Mesendoderm (in vitro differentiated cells): ENCODE measurements around the gene SUGCT.
A peak's percentile ranks its signal among the peaks of the same experiment; 100 is the strongest.

Experiments used
- DNase-seq: peaks from one replicate; pipeline ENCODE4 v3.0.0; 2013
- H2AK5ac ChIP-seq: 2 replicates; pipeline ENCODE4 v1.6.1; 2013; ENCODE audit warnings: low read length, inconsistent platforms
- H2BK120ac ChIP-seq: 2 replicates; pipeline ENCODE4 v1.6.1; 2013; ENCODE audit warnings: low read depth, mild to moderate bottlenecking, low read length, moderate library complexity, mixed read lengths
- H2BK15ac ChIP-seq: replicated peaks from 2 replicates; pipeline ENCODE4 v1.6.1; 2013; ENCODE audit warnings: low read depth, mild to moderate bottlenecking, moderate library complexity
- H2BK5ac ChIP-seq: 2 replicates; pipeline ENCODE4 v1.6.1; 2013; ENCODE audit warnings: low read length, inconsistent platforms
- H3K18ac ChIP-seq: 2 replicates; pipeline ENCODE4 v1.6.1; 2013; ENCODE audit warnings: mild to moderate bottlenecking, low read length, mixed read lengths
- H3K23ac ChIP-seq: one replicate; pipeline ENCODE4 v1.6.1; 2013; ENCODE audit warnings: low read length
- H3K27ac ChIP-seq: 2 replicates; pipeline ENCODE4 v1.5.1; 2013; ENCODE audit warnings: low read depth, mild to moderate bottlenecking, inconsistent platforms, low read length, moderate library complexity
- H3K27me3 ChIP-seq: 2 replicates; pipeline ENCODE4 v1.6.1; 2013; ENCODE audit warnings: low read length, control low read depth, mild to moderate bottlenecking, inconsistent platforms; ENCODE audit not compliant: insufficient read depth, poor library complexity
- H3K36me3 ChIP-seq: 2 replicates; pipeline ENCODE4 v1.6.1; 2013; ENCODE audit warnings: low read length, inconsistent platforms; ENCODE audit not compliant: control insufficient read depth, insufficient read depth
- H3K4ac ChIP-seq: one replicate; pipeline ENCODE4 v1.6.1; 2013; ENCODE audit warnings: low read depth, mild to moderate bottlenecking, low read length, moderate library complexity
- H3K4me1 ChIP-seq: 2 replicates; pipeline ENCODE4 v1.6.1; 2013; ENCODE audit warnings: low read depth, low read length, inconsistent platforms; ENCODE audit not compliant: control insufficient read depth
- H3K4me2 ChIP-seq: 2 replicates; pipeline ENCODE4 v1.6.1; 2013; ENCODE audit warnings: low read length
- H3K4me3 ChIP-seq: 2 replicates; pipeline ENCODE4 v1.5.1; 2013; ENCODE audit warnings: mild to moderate bottlenecking, low read length
- H3K56ac ChIP-seq: one replicate; pipeline ENCODE4 v1.6.1; 2013; ENCODE audit warnings: low read length
- H3K79me1 ChIP-seq: 2 replicates; pipeline ENCODE4 v1.6.1; 2013; ENCODE audit warnings: low read length, inconsistent platforms
- H3K79me2 ChIP-seq: 2 replicates; pipeline ENCODE4 v1.6.1; 2013; ENCODE audit warnings: mild to moderate bottlenecking, low read length; ENCODE audit not compliant: control insufficient read depth, insufficient read depth
- H3K9ac ChIP-seq: 2 replicates; pipeline ENCODE4 v1.6.1; 2013; ENCODE audit warnings: low read length, inconsistent platforms
- H4K5ac ChIP-seq: one replicate; pipeline ENCODE4 v1.6.1; 2013; ENCODE audit warnings: low read length
- H4K8ac ChIP-seq: one replicate; pipeline ENCODE4 v1.6.1; 2013; ENCODE audit warnings: low read depth, mild to moderate bottlenecking, control low read depth, low read length, moderate library complexity
- WGBS: extraction: QIAGEN DNeasy Blood & Tissue Kit; methylation state at CpG from one replicate; pipeline ENCODE4 v1.1.7; 2013; ENCODE audit warnings: low lambda C conversion rate, missing lambda C conversion rate; ENCODE audit not compliant: insufficient coverage; ENCODE audit errors: extremely low coverage; 5-methylcytosine and 5-hydroxymethylcytosine counted together

Gene SUGCT

GRCh38 chr7:40704172-40704571 lies 569.4 kb downstream of the SUGCT start:
- WGBS, result no CpG with 5 or more reads among the region's 1 CpG
- H4K8ac ChIP-seq, result no peak overlapping the region
- no peak overlapping the region for H4K5ac ChIP-seq
- H3K4me3 ChIP-seq, result no peak overlapping the region
- H3K56ac ChIP-seq, result no peak overlapping the region
- no peaks in the 10 kb centered on the region for H3K27me3 ChIP-seq
- no peaks in the 10 kb centered on the region for H3K79me2 ChIP-seq
- H3K4me2 ChIP-seq, result no peak overlapping the region
- no peak overlapping the region for H3K18ac ChIP-seq
- H3K27ac ChIP-seq, result no peak overlapping the region
- DNase-seq, result peak; percentile 22
- no peak overlapping the region for H3K9ac ChIP-seq
- no peak overlapping the region for H3K4ac ChIP-seq
- H2BK15ac ChIP-seq, result no peak overlapping the region
- no peaks in the 10 kb centered on the region for H3K36me3 ChIP-seq
- no peak overlapping the region for H3K23ac ChIP-seq
- no peaks in the 10 kb centered on the region for H3K4me1 ChIP-seq
- no peak overlapping the region for H2BK5ac ChIP-seq
- no peak overlapping the region for H2BK120ac ChIP-seq
- H2AK5ac ChIP-seq, result no peak overlapping the region
- no peaks in the 10 kb centered on the region for H3K79me1 ChIP-seq

- DNase-seq, result no peak
- Histone ChIP-seq H3K4me2 (no peak overlapping the region), H2BK15ac (no peak overlapping the region), H4K5ac (no peak overlapping the region), H3K36me3 (no peaks in the 10 kb centered on the region), H3K79me2 (no peaks in the 10 kb centered on the region), H4K8ac (no peak overlapping the region), H3K4ac (no peak overlapping the region), H3K9ac (no peak overlapping the region), H3K4me1 (no peaks in the 10 kb centered on the region), H3K23ac (no peak overlapping the region), H3K27ac (no peak overlapping the region), H3K56ac (no peak overlapping the region), H3K79me1 (no peaks in the 10 kb centered on the region), H2BK120ac (no peak overlapping the region), H3K27me3 (no peaks in the 10 kb centered on the region), H2BK5ac (no peak overlapping the region), H3K18ac (no peak overlapping the region), H2AK5ac (no peak overlapping the region), H3K4me3 (no peak overlapping the region)
- WGBS, result no CpG with 5 or more reads among the region's 3 CpGs
Observed at GRCh38 chr7:40706829-40707228, 572.0 kb downstream of the SUGCT start.

- H4K8ac ChIP-seq, result no peak overlapping the region
- H3K27me3 ChIP-seq, result no peaks in the 10 kb centered on the region
- no peak overlapping the region for H3K56ac ChIP-seq
- no CpG with 5 or more reads among the region's 6 CpGs for WGBS
- no peak overlapping the region for H3K4me2 ChIP-seq
- H4K5ac ChIP-seq, result no peak overlapping the region
- H2BK15ac ChIP-seq, result no peak overlapping the region
- DNase-seq, result no peak
- H2BK120ac ChIP-seq, result no peak overlapping the region
- no peak overlapping the region for H3K23ac ChIP-seq
- no peak overlapping the region for H3K27ac ChIP-seq
- no peaks in the 10 kb centered on the region for H3K4me1 ChIP-seq
- H3K79me1 ChIP-seq, result no peaks in the 10 kb centered on the region
- no peak overlapping the region for H3K4ac ChIP-seq
- H3K36me3 ChIP-seq, result no peaks in the 10 kb centered on the region
- H2BK5ac ChIP-seq, result no peak overlapping the region
- H3K18ac ChIP-seq, result no peak overlapping the region
- no peak overlapping the region for H3K9ac ChIP-seq
- H3K79me2 ChIP-seq, result no peaks in the 10 kb centered on the region
- H2AK5ac ChIP-seq, result no peak overlapping the region
- H3K4me3 ChIP-seq, result no peak overlapping the region
Observed at GRCh38 chr7:40709062-40709964, 574.5 kb downstream of the SUGCT start.

GRCh38 chr7:40711706-40712105 lies 576.9 kb downstream of the SUGCT start:
- peaks cover 6% of the 10 kb centered on the region for H3K4me1 ChIP-seq
- H3K27me3 ChIP-seq, result no peaks in the 10 kb centered on the region
- H3K36me3 ChIP-seq, result no peaks in the 10 kb centered on the region
- no peak overlapping the region for H2BK120ac ChIP-seq
- no peak overlapping the region for H2AK5ac ChIP-seq
- H3K27ac ChIP-seq, result no peak overlapping the region
- H3K79me2 ChIP-seq, result no peaks in the 10 kb centered on the region
- H3K9ac ChIP-seq, result no peak overlapping the region
- WGBS, result no CpG with 5 or more reads among the region's 6 CpGs
- H3K79me1 ChIP-seq, result no peaks in the 10 kb centered on the region
- H3K4me3 ChIP-seq, result no peak overlapping the region
- no peak overlapping the region for H3K4me2 ChIP-seq
- no peak overlapping the region for H2BK5ac ChIP-seq
- no peak overlapping the region for H3K56ac ChIP-seq
- no peak for DNase-seq
- H3K18ac ChIP-seq, result no peak overlapping the region
- no peak overlapping the region for H2BK15ac ChIP-seq
- no peak overlapping the region for H4K8ac ChIP-seq
- H4K5ac ChIP-seq, result no peak overlapping the region
- H3K23ac ChIP-seq, result no peak overlapping the region
- H3K4ac ChIP-seq, result no peak overlapping the region

- Histone ChIP-seq H3K9ac (no peak overlapping the region), H3K27ac (no peak overlapping the region), H3K4me1 (peaks cover 6% of the 10 kb centered on the region)
Observed at GRCh38 chr7:40714363-40715052, 579.7 kb downstream of the SUGCT start.

More at GRCh38 chr7:40714363-40715052, 579.7 kb downstream of the SUGCT start:
- no peak overlapping the region for H3K4me2 ChIP-seq
- no peak overlapping the region for H2BK120ac ChIP-seq
- H3K18ac ChIP-seq, result no peak overlapping the region
- H3K23ac ChIP-seq, result no peak overlapping the region
- no peak overlapping the region for H3K4ac ChIP-seq
- no peak overlapping the region for H3K56ac ChIP-seq
- H2BK15ac ChIP-seq, result no peak overlapping the region
- no peak overlapping the region for H3K4me3 ChIP-seq
- no peaks in the 10 kb centered on the region for H3K36me3 ChIP-seq
- no peak overlapping the region for H4K8ac ChIP-seq
- WGBS, result no CpG with 5 or more reads among the region's 2 CpGs
- H4K5ac ChIP-seq, result no peak overlapping the region
- no peak for DNase-seq
- no peak overlapping the region for H2BK5ac ChIP-seq
- H2AK5ac ChIP-seq, result no peak overlapping the region
- H3K27me3 ChIP-seq, result no peaks in the 10 kb centered on the region
- no peaks in the 10 kb centered on the region for H3K79me1 ChIP-seq
- H3K79me2 ChIP-seq, result no peaks in the 10 kb centered on the region
